GM23338 (cell line): ENCODE data around the gene SLC45A1. TPM values are rescaled to one million over a fixed set of nuclear protein-coding genes. Genes with fewer than 3 reads are reported as not detected.

ENCODE experiments used
- ATAC-seq: fragments of 200-7000 bp; cut with Tn5 transposase; 3 replicates; pipeline ENCODE4 v1.9.1; 2020
- DNase-seq: peaks from one replicate; pipeline ENCODE4 v3.0.0-alpha.2; 2015; ENCODE audit warnings: low spot score
- H2AFZ ChIP-seq: fragments of 200-600 bp; sonication (generic); 2 replicates; pipeline ENCODE4 v1.8.0; 2016; ENCODE audit warnings: antibody characterized with exemption, mild to moderate bottlenecking, moderate library complexity
- H3F3A ChIP-seq: fragments of 200-600 bp; sonication (generic); replicated peaks from 2 replicates; pipeline ENCODE4 v1.8.0; 2017; ENCODE audit warnings: antibody characterized with exemption, mixed run types, low read depth
- H3K27ac ChIP-seq: fragments of 200-600 bp; sonication (generic); 2 replicates; pipeline ENCODE4 v1.6.1; 2016; ENCODE audit warnings: low read depth
- H3K27me3 ChIP-seq: fragments of 200-600 bp; sonication (generic); 2 replicates; pipeline ENCODE4 v1.8.0; 2016; ENCODE audit warnings: mild to moderate bottlenecking, mixed run types, moderate library complexity; ENCODE audit not compliant: insufficient read depth
- H3K36me3 ChIP-seq: fragments of 200-600 bp; sonication (generic); 2 replicates; pipeline ENCODE4 v1.8.0; 2016; ENCODE audit warnings: mild to moderate bottlenecking; ENCODE audit not compliant: insufficient read depth
- H3K4me1 ChIP-seq: fragments of 200-600 bp; sonication (generic); 2 replicates; pipeline ENCODE4 v1.8.0; 2016; ENCODE audit warnings: mild to moderate bottlenecking, moderate library complexity; ENCODE audit not compliant: insufficient read depth
- H3K4me2 ChIP-seq: fragments of 200-600 bp; sonication (generic); 2 replicates; pipeline ENCODE4 v1.7.1; 2017; ENCODE audit warnings: mixed run types
- H3K4me3 ChIP-seq: fragments of 200-600 bp; sonication (generic); 2 replicates; pipeline ENCODE4 v1.6.1; 2016; ENCODE audit warnings: mixed run types
- H3K79me2 ChIP-seq: fragments of 200-600 bp; sonication (generic); replicated peaks from 2 replicates; pipeline ENCODE4 v1.8.0; 2017; ENCODE audit warnings: mild to moderate bottlenecking; ENCODE audit not compliant: insufficient read depth
- H3K9me2 ChIP-seq: fragments of 200-600 bp; sonication (generic); 2 replicates; pipeline ENCODE4 v1.8.0; 2017; ENCODE audit not compliant: insufficient read depth
- H4K20me1 ChIP-seq: fragments of 200-600 bp; sonication (generic); replicated peaks from 2 replicates; pipeline ENCODE4 v1.8.0; 2017; ENCODE audit warnings: mild to moderate bottlenecking; ENCODE audit not compliant: insufficient read depth
- H3K27ac Mint-ChIP-seq: 2 replicates; pipeline ENCODE4 v1.8.0; 2020; ENCODE audit warnings: inconsistent platforms, mild to moderate bottlenecking, moderate library complexity, mixed read lengths
- H3K27me3 Mint-ChIP-seq: 3 replicates; pipeline ENCODE4 v1.8.0; 2022; ENCODE audit warnings: low read depth, mild to moderate bottlenecking, moderate library complexity, mixed read lengths, inconsistent platforms; ENCODE audit not compliant: insufficient read depth, poor library complexity
- H3K36me3 Mint-ChIP-seq: 3 replicates; pipeline ENCODE4 v1.8.0; 2021; ENCODE audit warnings: low read depth, mild to moderate bottlenecking, inconsistent platforms, moderate library complexity, mixed read lengths
- H3K4me1 Mint-ChIP-seq: 3 replicates; pipeline ENCODE4 v1.8.0; 2020; ENCODE audit warnings: mild to moderate bottlenecking, inconsistent platforms, mixed read lengths
- H3K4me3 Mint-ChIP-seq: 3 replicates; pipeline ENCODE4 v1.8.0; 2021; ENCODE audit warnings: moderate library complexity, mild to moderate bottlenecking, inconsistent platforms, mixed read lengths
- H3K9me3 Mint-ChIP-seq: 3 replicates; pipeline ENCODE4 v1.8.0; 2020; ENCODE audit warnings: moderate library complexity, mild to moderate bottlenecking, inconsistent platforms, mixed read lengths
- JUNB ChIP-seq: IDR thresholded peaks from one replicate; pipeline ENCODE4 v1.6.1; 2016; ENCODE audit warnings: antibody characterized with exemption; ENCODE audit not compliant: unreplicated experiment
- NANOG ChIP-seq: IDR thresholded peaks from 2 replicates; pipeline ENCODE4 v1.6.1; 2016; ENCODE audit warnings: antibody characterized with exemption, borderline replicate concordance
- polyA plus RNA-seq: library from polyadenylated mRNA; unstranded; fragments of >200 nt; fragmentation: Nextera tagmentation; extraction: Ambion mirVana; gene quantifications from 2 replicates; pipeline ENCODE4 v1.2.1, GENCODE V29; 2016
- total RNA-seq: library from RNA; depleted of rRNA; stranded (reverse); fragments of >200 nt; shearing (Covaris generic); gene quantifications from 2 replicates; pipeline ENCODE4 v1.2.3, GENCODE V29; 2014
- TF ChIP-seq, protein P1 (sequence below), 2 experiments: fragments of 200-600 bp in 1 of 2; sonication (generic) in 1 of 2; conservative IDR thresholded peaks; 2 replicates each; pipeline versions ENCODE4 v1.5.1 to v1.6.1; 2016 to 2017; ENCODE audit warnings: antibody characterized with exemption in 2 of 2, low read depth in 2 of 2, mild to moderate bottlenecking in 2 of 2, moderate library complexity in 1 of 2
- TF ChIP-seq, protein P2 (sequence below): fragments of 250-450 bp; sonication (Bioruptor Pico); IDR thresholded peaks from 2 replicates; pipeline ENCODE4 v1.5.0; 2020; ENCODE audit warnings: mild to moderate bottlenecking, moderate library complexity
- TF ChIP-seq, protein P3 (sequence below): IDR thresholded peaks from 2 replicates; pipeline ENCODE4 v1.6.1; 2016; ENCODE audit warnings: antibody characterized with exemption

Gene SLC45A1
- total and polyA plus RNA-seq, 2 experiments from 2014 or later, result 1.3 to 2.3 TPM

- ATAC-seq, result no peak
- no peak overlapping the region; the same call in none of the 2 replicates for H3K27ac Mint-ChIP-seq
- TF ChIP-seq NANOG, result no peak
- no peak for TF ChIP-seq JUNB
- TF ChIP-seq, protein P1, sequence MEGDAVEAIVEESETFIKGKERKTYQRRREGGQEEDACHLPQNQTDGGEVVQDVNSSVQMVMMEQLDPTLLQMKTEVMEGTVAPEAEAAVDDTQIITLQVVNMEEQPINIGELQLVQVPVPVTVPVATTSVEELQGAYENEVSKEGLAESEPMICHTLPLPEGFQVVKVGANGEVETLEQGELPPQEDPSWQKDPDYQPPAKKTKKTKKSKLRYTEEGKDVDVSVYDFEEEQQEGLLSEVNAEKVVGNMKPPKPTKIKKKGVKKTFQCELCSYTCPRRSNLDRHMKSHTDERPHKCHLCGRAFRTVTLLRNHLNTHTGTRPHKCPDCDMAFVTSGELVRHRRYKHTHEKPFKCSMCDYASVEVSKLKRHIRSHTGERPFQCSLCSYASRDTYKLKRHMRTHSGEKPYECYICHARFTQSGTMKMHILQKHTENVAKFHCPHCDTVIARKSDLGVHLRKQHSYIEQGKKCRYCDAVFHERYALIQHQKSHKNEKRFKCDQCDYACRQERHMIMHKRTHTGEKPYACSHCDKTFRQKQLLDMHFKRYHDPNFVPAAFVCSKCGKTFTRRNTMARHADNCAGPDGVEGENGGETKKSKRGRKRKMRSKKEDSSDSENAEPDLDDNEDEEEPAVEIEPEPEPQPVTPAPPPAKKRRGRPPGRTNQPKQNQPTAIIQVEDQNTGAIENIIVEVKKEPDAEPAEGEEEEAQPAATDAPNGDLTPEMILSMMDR (conservative IDR thresholded peaks at IDR 0.05; ENCODE audit: low read depth in 2 of 2), result no peak
- TF ChIP-seq, protein P2, sequence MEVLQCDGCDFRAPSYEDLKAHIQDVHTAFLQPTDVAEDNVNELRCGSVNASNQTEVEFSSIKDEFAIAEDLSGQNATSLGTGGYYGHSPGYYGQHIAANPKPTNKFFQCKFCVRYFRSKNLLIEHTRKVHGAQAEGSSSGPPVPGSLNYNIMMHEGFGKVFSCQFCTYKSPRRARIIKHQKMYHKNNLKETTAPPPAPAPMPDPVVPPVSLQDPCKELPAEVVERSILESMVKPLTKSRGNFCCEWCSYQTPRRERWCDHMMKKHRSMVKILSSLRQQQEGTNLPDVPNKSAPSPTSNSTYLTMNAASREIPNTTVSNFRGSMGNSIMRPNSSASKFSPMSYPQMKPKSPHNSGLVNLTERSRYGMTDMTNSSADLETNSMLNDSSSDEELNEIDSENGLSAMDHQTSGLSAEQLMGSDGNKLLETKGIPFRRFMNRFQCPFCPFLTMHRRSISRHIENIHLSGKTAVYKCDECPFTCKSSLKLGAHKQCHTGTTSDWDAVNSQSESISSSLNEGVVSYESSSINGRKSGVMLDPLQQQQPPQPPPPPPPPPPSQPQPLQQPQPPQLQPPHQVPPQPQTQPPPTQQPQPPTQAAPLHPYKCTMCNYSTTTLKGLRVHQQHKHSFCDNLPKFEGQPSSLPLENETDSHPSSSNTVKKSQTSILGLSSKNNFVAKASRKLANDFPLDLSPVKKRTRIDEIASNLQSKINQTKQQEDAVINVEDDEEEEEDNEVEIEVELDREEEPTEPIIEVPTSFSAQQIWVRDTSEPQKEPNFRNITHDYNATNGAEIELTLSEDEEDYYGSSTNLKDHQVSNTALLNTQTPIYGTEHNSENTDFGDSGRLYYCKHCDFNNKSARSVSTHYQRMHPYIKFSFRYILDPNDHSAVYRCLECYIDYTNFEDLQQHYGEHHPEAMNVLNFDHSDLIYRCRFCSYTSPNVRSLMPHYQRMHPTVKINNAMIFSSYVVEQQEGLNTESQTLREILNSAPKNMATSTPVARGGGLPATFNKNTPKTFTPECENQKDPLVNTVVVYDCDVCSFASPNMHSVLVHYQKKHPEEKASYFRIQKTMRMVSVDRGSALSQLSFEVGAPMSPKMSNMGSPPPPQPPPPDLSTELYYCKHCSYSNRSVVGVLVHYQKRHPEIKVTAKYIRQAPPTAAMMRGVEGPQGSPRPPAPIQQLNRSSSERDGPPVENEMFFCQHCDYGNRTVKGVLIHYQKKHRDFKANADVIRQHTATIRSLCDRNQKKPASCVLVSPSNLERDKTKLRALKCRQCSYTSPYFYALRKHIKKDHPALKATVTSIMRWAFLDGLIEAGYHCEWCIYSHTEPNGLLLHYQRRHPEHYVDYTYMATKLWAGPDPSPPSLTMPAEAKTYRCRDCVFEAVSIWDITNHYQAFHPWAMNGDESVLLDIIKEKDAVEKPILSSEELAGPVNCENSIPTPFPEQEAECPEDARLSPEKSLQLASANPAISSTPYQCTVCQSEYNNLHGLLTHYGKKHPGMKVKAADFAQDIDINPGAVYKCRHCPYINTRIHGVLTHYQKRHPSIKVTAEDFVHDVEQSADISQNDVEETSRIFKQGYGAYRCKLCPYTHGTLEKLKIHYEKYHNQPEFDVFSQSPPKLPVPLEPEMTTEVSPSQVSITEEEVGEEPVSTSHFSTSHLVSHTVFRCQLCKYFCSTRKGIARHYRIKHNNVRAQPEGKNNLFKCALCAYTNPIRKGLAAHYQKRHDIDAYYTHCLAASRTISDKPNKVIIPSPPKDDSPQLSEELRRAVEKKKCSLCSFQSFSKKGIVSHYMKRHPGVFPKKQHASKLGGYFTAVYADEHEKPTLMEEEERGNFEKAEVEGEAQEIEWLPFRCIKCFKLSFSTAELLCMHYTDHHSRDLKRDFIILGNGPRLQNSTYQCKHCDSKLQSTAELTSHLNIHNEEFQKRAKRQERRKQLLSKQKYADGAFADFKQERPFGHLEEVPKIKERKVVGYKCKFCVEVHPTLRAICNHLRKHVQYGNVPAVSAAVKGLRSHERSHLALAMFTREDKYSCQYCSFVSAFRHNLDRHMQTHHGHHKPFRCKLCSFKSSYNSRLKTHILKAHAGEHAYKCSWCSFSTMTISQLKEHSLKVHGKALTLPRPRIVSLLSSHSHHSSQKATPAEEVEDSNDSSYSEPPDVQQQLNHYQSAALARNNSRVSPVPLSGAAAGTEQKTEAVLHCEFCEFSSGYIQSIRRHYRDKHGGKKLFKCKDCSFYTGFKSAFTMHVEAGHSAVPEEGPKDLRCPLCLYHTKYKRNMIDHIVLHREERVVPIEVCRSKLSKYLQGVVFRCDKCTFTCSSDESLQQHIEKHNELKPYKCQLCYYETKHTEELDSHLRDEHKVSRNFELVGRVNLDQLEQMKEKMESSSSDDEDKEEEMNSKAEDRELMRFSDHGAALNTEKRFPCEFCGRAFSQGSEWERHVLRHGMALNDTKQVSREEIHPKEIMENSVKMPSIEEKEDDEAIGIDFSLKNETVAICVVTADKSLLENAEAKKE (CRISPR knock-in tag), result no peak
- TF ChIP-seq, protein P3, sequence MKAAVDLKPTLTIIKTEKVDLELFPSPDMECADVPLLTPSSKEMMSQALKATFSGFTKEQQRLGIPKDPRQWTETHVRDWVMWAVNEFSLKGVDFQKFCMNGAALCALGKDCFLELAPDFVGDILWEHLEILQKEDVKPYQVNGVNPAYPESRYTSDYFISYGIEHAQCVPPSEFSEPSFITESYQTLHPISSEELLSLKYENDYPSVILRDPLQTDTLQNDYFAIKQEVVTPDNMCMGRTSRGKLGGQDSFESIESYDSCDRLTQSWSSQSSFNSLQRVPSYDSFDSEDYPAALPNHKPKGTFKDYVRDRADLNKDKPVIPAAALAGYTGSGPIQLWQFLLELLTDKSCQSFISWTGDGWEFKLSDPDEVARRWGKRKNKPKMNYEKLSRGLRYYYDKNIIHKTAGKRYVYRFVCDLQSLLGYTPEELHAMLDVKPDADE, result no peak
- peaks cover 54% of the 10 kb centered on the region for H3K36me3 Mint-ChIP-seq
- Histone ChIP-seq H3F3A (peaks cover 21% of the 10 kb centered on the region; the same call in 1 of the 2 replicates), H3K4me3 (no peak overlapping the region), H3K36me3 (peaks cover 5% of the 10 kb centered on the region; the same call in 1 of the 2 replicates), H3K27ac (no peak overlapping the region), H3K9me2 (no peaks in the 10 kb centered on the region), H3K4me1 (peaks cover 7% of the 10 kb centered on the region; the same call in 1 of the 2 replicates), H4K20me1 (peaks cover 15% of the 10 kb centered on the region; the same call in 1 of the 2 replicates), H3K27me3 (no peaks in the 10 kb centered on the region), H2AFZ (no peak overlapping the region), H3K4me2 (no peak overlapping the region), H3K79me2 (no peaks in the 10 kb centered on the region)
- peaks cover 8% of the 10 kb centered on the region for H3K27me3 Mint-ChIP-seq
- DNase-seq, result no peak
- no peak overlapping the region; the same call in 2 of the 3 replicates for H3K4me3 Mint-ChIP-seq
- H3K4me1 Mint-ChIP-seq, result peaks cover 18% of the 10 kb centered on the region
- no peaks in the 10 kb centered on the region for H3K9me3 Mint-ChIP-seq
These were observed 38.6 kb downstream of the SLC45A1 start for GRCh38 chr1:8356256-8357209.
